SK-N-SH treated with all-trans-retinoic acid at 6 μM for 48 hours (cell line): Measurements from ENCODE around the gene RRAS.

Source experiments
- CSDC2 ChIP-seq: fragments of 250-450 bp; sonication (Bioruptor Pico); IDR thresholded peaks from 2 replicates; pipeline ENCODE4 v1.5.0; 2020; ENCODE audit warnings: mild to moderate bottlenecking, moderate library complexity
- PATZ1 ChIP-seq: fragments of 250-450 bp; sonication (Bioruptor Pico); IDR thresholded peaks from 2 replicates; pipeline ENCODE4 v1.8.0; 2020; ENCODE audit warnings: mild to moderate bottlenecking, moderate library complexity, borderline replicate concordance
- TSHZ2 ChIP-seq: fragments of 250-450 bp; sonication (Bioruptor Pico); IDR thresholded peaks from 2 replicates; pipeline ENCODE4 v1.5.0; 2020; ENCODE audit warnings: mild to moderate bottlenecking, moderate library complexity
- ZC3H10 ChIP-seq: fragments of 250-450 bp; sonication (Bioruptor Pico); IDR thresholded peaks from 2 replicates; pipeline ENCODE4 v1.5.1; 2021; ENCODE audit warnings: mild to moderate bottlenecking, moderate library complexity
- ZFP30 ChIP-seq: fragments of 450-650 bp; formaldehyde crosslinking; IDR thresholded peaks from 2 replicates; pipeline ENCODE4 v1.5.0; 2022; ENCODE audit warnings: mild to moderate bottlenecking, moderate library complexity
- ZNF8 ChIP-seq: fragments of 450-650 bp; formaldehyde crosslinking; IDR thresholded peaks from 2 replicates; pipeline ENCODE4 v1.5.0; 2020; ENCODE audit warnings: mild to moderate bottlenecking, moderate library complexity

- TF ChIP-seq TSHZ2 (CRISPR knock-in tag) (no peak), ZNF8 (CRISPR knock-in tag) (no peak), CSDC2 (CRISPR knock-in tag) (no peak), ZFP30 (CRISPR knock-in tag) (no peak), ZC3H10 (no peak), PATZ1 (CRISPR knock-in tag) (no peak)
Observed at GRCh38 chr19:49635530-49636232, 4.3 kb downstream of the RRAS start.
